Caco-2 (cell line): ENCODE results near the gene GRN. TPM values are rescaled to one million over a fixed set of nuclear protein-coding genes. Genes with fewer than 3 reads are reported as not detected.

Source experiments
- BruUV-seq: library from RNA; stranded (reverse); fragments of 400-500 nt; replicated peaks from 2 replicates; lab custom pipeline; 2021; lab: Mats Ljungman, UMichigan
- CTCF ChIA-PET: fragments of 300-600 bp; sonication (Branson Sonifier 250); formaldehyde crosslinking; loops from one replicate; lab custom pipeline; 2022; ENCODE audit warnings: antibody characterized with exemption; lab: Charles Lee
- POLR2A ChIA-PET: fragments of 300-600 bp; sonication (Branson Sonifier 250); formaldehyde crosslinking; loops from one replicate; lab custom pipeline; 2022; ENCODE audit warnings: antibody characterized with exemption; lab: Charles Lee
- DNase-seq, 2 experiments: peaks; one replicate each; pipeline versions ENCODE4 v3.0.0 to v3.0.0-alpha.2; 2020 to 2022
- H3K27me3 ChIP-seq: replicated peaks from 2 replicates; pipeline ENCODE4 v1.6.0; 2011; ENCODE audit warnings: low read length; ENCODE audit not compliant: control insufficient read depth, insufficient read depth
- H3K36me3 ChIP-seq: 2 replicates; pipeline ENCODE4 v1.5.1; 2011; ENCODE audit warnings: low read length; ENCODE audit not compliant: control insufficient read depth, insufficient read depth
- H3K4me1 ChIP-seq: fragments of 250-450 bp; sonication (Bioruptor Pico); 2 replicates; pipeline ENCODE4 v1.5.1; 2020; ENCODE audit warnings: mild to moderate bottlenecking
- H3K4me3 ChIP-seq: 2 replicates; pipeline ENCODE4 v1.5.1; 2011; ENCODE audit warnings: low read depth, mild to moderate bottlenecking, control low read depth, low read length
- H3K9me3 ChIP-seq: fragments of 250-450 bp; sonication (Bioruptor Pico); 2 replicates; pipeline ENCODE4 v1.5.1; 2020; ENCODE audit warnings: mild to moderate bottlenecking, moderate library complexity
- H3K27ac Mint-ChIP-seq: one replicate; pipeline ENCODE4 v1.8.0; 2022; ENCODE audit warnings: mixed read lengths; ENCODE audit not compliant: unreplicated experiment
- H3K27me3 Mint-ChIP-seq: one replicate; pipeline ENCODE4 v1.8.0; 2022; ENCODE audit warnings: mixed read lengths; ENCODE audit not compliant: insufficient read depth, unreplicated experiment
- H3K36me3 Mint-ChIP-seq: one replicate; pipeline ENCODE4 v1.8.0; 2022; ENCODE audit warnings: mild to moderate bottlenecking, mixed read lengths; ENCODE audit not compliant: insufficient read depth, unreplicated experiment
- H3K4me1 Mint-ChIP-seq: one replicate; pipeline ENCODE4 v1.8.0; 2022; ENCODE audit warnings: low read depth, mixed read lengths; ENCODE audit not compliant: unreplicated experiment
- H3K4me3 Mint-ChIP-seq: one replicate; pipeline ENCODE4 v1.8.0; 2022; ENCODE audit warnings: mild to moderate bottlenecking, moderate library complexity, mixed read lengths; ENCODE audit not compliant: unreplicated experiment
- H3K9me3 Mint-ChIP-seq: one replicate; pipeline ENCODE4 v1.8.0; 2022; ENCODE audit warnings: mixed read lengths; ENCODE audit not compliant: unreplicated experiment
- CTCF ChIP-seq, 2 experiments: fragments of 200-600 bp in 1 of 2; IDR thresholded peaks; 1 replicate in 1 of 2; 2 replicates in 1 of 2; pipeline versions ENCODE4 v1.5.1 to v1.8.0; 2011 to 2022; ENCODE audit warnings: antibody characterized with exemption in 1 of 2, control low read depth in 1 of 2, inconsistent platforms in 1 of 2, low read depth in 1 of 2, low read length in 1 of 2, mild to moderate bottlenecking in 1 of 2, moderate library complexity in 1 of 2; ENCODE audit not compliant: insufficient read depth in 1 of 2, severe bottlenecking in 1 of 2, unreplicated experiment in 1 of 2
- intact Hi-C: fragments of 100-400 bp; cut with micrococcal nuclease; formaldehyde crosslinking; loops from one replicate; pipeline ENCODE4 v1.10.0; 2022; ENCODE audit not compliant: unreplicated experiment
- total RNA-seq: library from RNA; stranded (reverse); gene quantifications from 2 replicates; pipeline ENCODE4 v1.2.3, GENCODE V29; 2022

GRN gene
- total RNA-seq, 1 experiment from 2014 or later: 167 TPM

GRCh38 chr17:44333371-44333770 lies 11.7 kb upstream of the GRN start:
- no peaks in the 10 kb centered on the region for H3K27me3 Mint-ChIP-seq
- BruUV-seq: no TSS peak
- DNase-seq: no peak
- H3K9me3 Mint-ChIP-seq: no peaks in the 10 kb centered on the region
- H3K27ac Mint-ChIP-seq: no peak overlapping the region
- no peaks in the 10 kb centered on the region for H3K36me3 ChIP-seq
- ChIA-PET POLR2A (no interaction called here), CTCF (interaction anchor here (1.1 kb wide), 1 partner anchor 12 kb away, joined by 3 read pairs; no protein-coding TSS in a partner anchor)
- intact Hi-C loops: no loop called here
- no peak overlapping the region for H3K4me3 ChIP-seq
- H3K4me1 ChIP-seq: no peaks in the 10 kb centered on the region
- no peak for TF ChIP-seq CTCF (IDR thresholded peaks at IDR 0.05; ENCODE audit: insufficient read depth in 1 of 2, low read depth in 1 of 2, low read length in 1 of 2, severe bottlenecking in 1 of 2, unreplicated experiment in 1 of 2)
- no peaks in the 10 kb centered on the region for H3K4me1 Mint-ChIP-seq
- no peaks in the 10 kb centered on the region for H3K9me3 ChIP-seq
- no peak overlapping the region for H3K4me3 Mint-ChIP-seq
- no peaks in the 10 kb centered on the region for H3K36me3 Mint-ChIP-seq
- no peaks in the 10 kb centered on the region; the same call in 1 of the 2 replicates for H3K27me3 ChIP-seq

- Mint-ChIP-seq H3K27ac (no peak overlapping the region), H3K9me3 (no peaks in the 10 kb centered on the region), H3K4me3 (no peak overlapping the region), H3K4me1 (no peaks in the 10 kb centered on the region), H3K27me3 (no peaks in the 10 kb centered on the region), H3K36me3 (no peaks in the 10 kb centered on the region)
- no peak for TF ChIP-seq CTCF (IDR thresholded peaks at IDR 0.05; ENCODE audit: insufficient read depth in 1 of 2, low read depth in 1 of 2, low read length in 1 of 2, severe bottlenecking in 1 of 2, unreplicated experiment in 1 of 2)
- POLR2A ChIA-PET: no interaction called here
- H3K9me3 ChIP-seq: no peaks in the 10 kb centered on the region
- BruUV-seq: no TSS peak
- CTCF ChIA-PET: no interaction called here
- H3K4me3 ChIP-seq: no peak overlapping the region
- no peaks in the 10 kb centered on the region for H3K36me3 ChIP-seq
- DNase-seq: no peak
- H3K4me1 ChIP-seq: no peaks in the 10 kb centered on the region
- H3K27me3 ChIP-seq: no peaks in the 10 kb centered on the region; the same call in 1 of the 2 replicates
- intact Hi-C loops: no loop called here
Measured at GRCh38 chr17:44334315-44334714, 10.8 kb upstream of the GRN start.

GRCh38 chr17:44334727-44335126 lies 10.4 kb upstream of the GRN start:
- no peak for TF ChIP-seq CTCF (IDR thresholded peaks at IDR 0.05; ENCODE audit: insufficient read depth in 1 of 2, low read depth in 1 of 2, low read length in 1 of 2, severe bottlenecking in 1 of 2, unreplicated experiment in 1 of 2)
- no peaks in the 10 kb centered on the region for H3K36me3 Mint-ChIP-seq
- intact Hi-C loops: no loop called here
- CTCF ChIA-PET: no interaction called here
- no peaks in the 10 kb centered on the region for H3K9me3 Mint-ChIP-seq
- Histone ChIP-seq H3K9me3 (no peaks in the 10 kb centered on the region), H3K4me1 (no peaks in the 10 kb centered on the region), H3K27me3 (no peaks in the 10 kb centered on the region; the same call in 1 of the 2 replicates), H3K36me3 (no peaks in the 10 kb centered on the region), H3K4me3 (no peak overlapping the region)
- H3K27ac Mint-ChIP-seq: no peak overlapping the region
- H3K4me1 Mint-ChIP-seq: no peaks in the 10 kb centered on the region
- no peak overlapping the region for H3K4me3 Mint-ChIP-seq
- BruUV-seq: no TSS peak
- no peaks in the 10 kb centered on the region for H3K27me3 Mint-ChIP-seq
- POLR2A ChIA-PET: no interaction called here
- no peak for DNase-seq
